Putamen (tissue), 1 donor: Measurements from ENCODE around the gene SLC25A22.

Source experiments
- DNase-seq: peaks from one replicate; pipeline ENCODE4 v3.0.0-alpha.2; 2016; ENCODE audit warnings: low spot score

The SLC25A22 gene

DNA sequence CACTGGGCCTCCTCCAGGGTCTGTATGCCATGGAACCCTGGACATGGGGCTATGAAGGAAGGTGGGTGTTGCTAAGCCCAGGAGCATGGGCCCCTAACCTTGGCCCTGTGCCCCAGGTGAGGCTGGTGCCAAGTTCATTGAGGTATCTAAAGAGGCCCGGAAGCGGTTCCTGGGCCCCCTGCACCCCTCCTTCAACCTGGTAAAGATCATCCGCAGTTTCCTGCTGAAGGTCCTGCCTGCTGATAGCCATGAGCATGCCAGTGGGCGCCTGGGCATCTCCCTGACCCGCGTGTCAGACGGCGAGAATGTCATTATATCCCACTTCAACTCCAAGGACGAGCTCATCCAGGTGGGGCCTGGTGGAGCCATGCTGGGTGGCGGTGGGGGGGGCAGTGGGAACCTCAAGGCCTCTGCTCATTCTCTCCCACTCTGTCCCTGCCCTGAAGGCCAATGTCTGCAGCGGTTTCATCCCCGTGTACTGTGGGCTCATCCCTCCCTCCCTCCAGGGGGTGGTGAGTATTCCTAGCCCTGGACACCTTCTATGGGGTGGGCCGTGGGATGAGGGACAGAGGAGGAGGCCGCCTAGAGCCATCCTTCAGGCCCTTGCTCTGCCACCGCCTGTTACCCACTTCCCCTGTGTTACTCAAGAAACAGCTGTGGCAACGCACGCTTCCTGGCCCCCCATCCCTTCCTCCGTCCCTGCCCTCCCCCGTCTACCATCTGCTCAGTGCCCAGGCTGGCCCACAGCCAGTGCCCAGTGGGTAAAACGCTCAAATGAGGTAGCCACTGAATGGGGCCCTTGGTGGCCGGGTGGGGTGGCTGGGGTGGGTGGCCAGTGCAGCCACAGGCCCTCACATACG is 23.7 kb upstream of the SLC25A22 start:
- no peak for DNase-seq

DNA sequence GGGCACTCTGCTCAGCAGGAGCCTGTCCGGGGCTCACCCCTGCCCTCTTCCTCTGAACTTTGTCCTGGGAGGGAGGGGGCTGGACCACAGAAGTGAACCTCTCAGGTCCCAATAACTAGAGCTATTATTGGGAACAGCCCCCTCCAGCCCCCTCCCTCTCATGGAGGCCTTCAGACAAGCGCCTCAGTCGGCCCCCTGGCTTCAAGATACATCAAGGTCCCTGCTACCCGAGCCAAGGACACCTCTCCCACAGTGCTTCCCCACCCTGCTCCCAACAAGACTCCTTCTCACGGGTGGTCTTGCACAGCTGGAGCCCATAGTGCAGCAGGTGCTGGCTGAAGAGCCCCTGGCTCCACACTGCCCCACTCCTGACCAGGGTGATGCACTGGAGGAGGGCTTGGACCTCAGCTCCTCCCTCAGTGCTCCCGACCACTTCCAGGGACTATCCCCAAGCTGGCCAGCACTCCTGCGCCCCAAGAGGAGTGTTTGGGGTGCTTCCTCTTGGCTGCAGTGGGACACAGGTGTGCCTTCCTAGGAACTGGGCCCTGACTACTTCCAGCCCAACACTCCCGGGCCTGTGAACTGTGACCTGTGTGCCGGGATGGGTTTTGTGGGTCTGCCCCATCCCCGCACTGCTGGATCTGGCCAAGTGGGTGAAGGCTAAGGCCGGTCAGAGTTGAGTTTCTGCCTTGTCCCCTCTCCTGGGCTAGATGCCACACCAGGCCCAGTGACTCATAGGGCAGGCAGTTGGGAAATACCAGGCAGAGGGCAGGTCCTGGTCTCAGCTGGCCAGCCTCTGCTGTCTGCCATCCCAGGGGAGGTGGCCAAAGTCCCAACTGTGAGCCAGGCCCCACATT is 22.8 kb upstream of the SLC25A22 start:
- no peak for DNase-seq

DNA sequence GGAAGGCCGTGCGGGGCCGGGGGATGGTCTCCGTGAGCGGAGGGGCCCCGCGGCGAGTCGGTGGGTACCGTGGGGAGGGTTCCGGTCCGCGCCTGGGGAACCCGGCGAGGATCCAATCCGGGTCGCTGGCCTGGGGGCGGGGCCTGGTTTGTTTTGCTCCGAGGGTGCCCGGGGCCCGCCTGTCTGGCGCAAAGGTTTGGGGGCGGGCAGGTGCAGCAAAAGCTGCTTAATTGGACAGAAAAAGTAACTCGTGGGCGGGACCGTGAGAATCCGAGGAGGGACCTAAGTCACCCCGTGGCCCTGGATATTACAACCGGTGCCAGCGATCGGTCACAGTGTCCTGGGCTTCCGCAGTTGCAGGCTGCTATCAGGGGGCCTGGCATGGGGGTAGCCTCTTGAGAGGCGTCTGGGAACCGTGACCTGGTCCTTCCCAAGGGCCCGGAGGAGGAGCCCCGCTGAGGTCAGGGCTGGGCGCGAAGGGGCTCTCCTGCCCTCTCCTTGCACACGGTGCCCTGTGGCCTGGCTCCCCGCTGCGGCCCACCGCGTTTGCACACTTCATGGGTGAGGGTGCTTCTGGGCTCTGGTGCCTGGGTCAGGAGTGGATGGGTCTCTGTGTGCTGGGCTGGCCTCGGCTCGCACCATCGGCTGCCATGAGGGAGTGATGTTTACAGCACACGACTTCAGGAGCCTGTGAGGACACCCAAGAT is 22.0 kb upstream of the SLC25A22 start:
- DNase-seq, result peak; percentile 61

DNA sequence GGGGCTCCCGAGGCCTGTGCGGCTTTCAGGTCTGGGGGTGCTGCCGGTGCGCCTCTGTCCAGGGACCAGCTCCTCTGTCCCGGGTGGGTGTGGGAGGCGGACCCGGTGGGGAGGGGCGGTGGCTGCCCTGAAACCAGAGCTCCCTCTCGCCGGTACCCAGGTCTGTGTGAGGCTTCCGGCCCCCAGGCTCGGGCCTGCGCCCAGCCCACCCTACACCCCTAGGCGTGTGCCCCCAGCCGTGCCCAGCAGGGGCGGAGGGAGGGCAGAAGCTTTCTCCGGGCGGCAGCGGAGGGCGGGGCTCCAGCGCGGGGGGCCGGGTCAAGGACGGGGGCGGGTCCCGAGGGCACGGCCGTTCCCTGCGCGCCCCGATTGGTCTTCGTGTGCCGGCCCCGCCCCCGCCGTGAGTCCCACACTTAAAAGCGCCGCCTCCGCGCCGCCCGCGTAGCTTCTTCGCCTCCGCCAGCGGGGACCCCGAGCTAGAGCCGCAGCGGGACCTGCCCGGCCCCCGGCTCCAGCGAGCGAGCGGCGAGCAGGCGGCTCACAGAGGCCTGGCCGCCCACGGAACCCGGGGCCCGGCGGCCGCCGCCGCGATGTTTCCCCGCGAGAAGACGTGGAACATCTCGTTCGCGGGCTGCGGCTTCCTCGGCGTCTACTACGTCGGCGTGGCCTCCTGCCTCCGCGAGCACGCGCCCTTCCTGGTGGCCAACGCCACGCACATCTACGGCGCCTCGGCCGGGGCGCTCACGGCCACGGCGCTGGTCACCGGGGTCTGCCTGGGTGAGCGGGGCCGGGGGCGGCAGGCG is 21.2 kb upstream of the SLC25A22 start:
- peak; percentile 90 for DNase-seq

DNA sequence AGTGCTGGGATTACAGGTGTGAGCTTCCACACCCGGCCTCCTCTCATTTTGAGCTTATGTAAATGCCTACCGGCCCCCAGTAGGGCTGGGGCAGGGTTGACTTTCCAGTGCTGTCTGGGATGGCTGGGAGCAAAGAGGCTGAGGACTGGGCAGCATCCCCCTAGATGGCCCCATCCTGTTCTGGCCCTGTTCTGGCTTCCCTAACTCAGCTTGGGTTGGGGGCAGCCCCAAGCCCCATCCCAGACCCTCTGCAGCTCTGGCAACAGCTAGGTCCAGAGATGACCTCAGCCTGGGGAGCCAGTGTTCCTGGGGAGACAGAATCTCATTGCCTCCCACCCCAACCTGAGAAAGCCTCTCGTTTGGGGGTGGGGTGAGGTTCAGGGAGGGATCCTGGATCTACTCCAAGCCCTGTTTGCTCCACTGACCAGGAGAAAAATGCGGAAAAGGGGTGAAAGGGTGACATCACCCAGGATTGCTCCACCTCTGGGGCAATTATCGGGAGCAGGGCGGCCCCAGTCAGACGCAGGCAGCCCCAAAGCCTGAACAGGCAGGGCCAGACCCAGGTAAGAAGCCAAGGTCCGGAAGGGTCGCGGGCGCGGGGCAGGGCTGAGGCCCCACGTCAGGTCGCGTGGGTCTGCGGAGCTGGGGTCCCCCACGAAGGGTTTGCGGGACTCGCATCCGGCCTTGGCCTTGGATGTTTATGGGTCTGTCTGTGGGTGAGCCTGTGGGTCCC is 20.5 kb upstream of the SLC25A22 start, which contains the start of gene PNPLA2:
Gene PNPLA2, plus strand, starts transcription at position 519 of the 733 bp plus-strand sequence. CDS start 805 bp downstream, outside the sequence.
- no peak for DNase-seq

DNA sequence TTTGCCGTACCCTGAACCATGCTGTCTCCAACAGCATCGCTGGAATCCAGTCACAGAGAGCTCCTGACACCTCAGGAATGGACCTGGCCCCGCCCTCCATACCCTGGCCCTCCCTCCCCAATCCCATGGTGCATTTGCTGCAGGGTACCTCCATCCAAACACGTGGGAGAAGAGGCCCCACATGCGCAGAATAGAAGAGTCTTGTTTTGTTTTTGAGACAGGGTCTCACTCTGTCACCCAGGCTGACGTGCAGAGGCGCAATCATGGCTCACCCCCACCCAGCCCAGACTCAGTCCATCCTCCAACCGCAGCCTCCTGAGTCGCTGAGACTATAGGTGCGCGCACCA is 18.3 kb upstream of the SLC25A22 start:
- DNase-seq, result no peak

DNA sequence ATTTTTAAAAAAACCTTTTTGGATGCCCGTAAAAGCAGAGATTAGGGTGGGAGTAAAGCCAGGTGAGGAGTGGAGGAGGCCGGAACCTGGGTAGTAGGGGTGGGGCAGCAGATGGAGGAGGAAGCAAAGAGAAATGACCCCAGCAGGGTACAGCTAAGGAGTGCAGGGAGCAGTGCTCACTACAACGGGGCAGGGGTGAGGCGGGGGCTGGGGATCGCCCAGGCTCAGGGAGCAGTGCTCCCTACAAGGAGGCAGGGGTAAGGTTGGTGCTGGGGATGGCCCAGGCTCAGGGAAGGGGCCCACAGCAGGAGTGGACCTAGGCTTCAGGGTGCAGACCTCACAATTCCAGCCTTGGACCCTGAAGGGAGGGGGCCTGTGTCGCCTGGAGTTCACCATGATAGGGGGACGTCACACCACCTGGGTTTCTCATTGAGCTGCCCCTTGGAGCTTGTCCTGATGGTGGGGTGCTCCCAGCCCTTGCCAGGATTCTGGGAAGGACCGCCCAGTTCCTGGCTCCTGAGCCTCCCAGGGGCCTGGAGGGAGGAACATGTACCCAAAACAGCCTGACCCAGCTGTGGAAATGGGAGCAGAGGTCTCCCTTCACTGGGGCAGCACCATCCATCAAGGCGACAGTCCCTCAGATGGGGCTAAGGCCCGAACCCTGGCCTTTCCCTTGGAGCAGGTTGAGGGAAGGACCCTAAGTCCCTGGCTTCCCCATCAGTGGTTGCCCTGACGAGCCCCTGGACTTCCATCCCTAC is 17.8 kb upstream of the SLC25A22 start:
- DNase-seq, result no peak

DNA sequence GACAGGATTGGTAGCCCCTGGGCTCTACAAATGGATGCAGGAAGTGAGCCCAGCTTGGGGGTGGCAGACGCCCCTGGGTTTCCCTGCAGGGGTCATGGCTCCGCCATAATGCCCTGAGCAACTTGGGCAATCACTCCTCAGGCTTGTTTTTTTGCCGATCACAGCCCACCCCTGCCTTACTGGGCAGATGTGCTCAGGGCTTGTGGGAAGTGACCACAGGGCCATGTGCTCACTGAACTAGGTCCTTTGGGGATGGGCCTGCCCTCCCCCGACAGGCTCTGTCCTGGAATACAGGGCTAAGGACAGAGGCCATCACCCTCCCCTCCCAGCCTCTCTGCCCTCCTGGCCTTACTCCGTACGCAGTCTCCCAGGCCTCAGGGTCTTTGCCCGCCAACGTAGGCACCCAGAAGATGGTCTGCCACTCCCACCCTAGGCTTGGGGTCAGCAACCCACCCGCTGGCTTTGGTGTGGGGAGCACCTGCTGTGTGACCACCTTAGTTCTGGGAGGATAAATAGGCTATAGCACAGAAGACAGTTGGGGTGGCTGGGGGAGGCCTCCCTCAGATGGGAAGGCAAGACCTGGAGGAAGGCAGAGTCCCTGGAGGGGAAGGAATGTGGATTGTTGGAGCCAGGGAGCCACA is 15.5 kb upstream of the SLC25A22 start:
- no peak for DNase-seq

DNA sequence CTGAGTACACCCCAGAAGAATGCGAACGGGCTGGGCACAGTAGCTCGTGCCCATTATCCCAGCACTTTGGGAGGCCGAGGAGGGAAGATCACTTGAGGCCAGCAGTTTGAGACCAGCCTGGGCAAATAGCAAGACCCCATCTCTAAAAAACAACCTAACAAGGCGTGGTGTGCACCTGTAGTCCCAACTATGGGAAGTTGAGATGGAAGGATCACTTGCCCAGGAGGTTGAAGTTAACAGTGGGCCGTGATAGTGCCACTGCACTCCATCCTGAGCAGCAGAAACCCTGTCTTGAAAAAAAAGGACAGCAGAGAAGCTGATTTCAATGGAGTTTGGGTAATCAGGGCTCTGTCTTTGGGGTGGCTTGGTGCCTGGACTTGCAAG is 15.0 kb upstream of the SLC25A22 start:
- DNase-seq, result no peak

DNA sequence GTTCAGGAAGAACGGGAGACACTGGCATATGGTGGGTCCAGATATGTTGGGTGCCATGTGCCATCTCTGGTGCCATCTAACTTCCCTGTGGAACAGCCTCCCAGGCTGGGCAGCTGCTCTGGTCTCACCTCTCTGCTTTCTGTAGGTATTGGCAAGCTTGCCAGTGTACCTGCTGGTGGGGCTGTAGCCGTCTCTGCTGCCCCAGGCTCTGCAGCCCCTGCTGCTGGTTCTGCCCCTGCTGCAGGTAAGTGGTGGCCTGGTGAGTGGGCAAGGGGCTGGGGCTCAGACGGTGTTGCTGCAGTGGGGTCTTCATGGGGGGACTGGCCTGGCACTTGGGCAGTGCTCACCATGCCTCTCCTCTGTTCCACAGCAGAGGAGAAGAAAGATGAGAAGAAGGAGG is 14.3 kb upstream of the SLC25A22 start:
- DNase-seq, result no peak

DNA sequence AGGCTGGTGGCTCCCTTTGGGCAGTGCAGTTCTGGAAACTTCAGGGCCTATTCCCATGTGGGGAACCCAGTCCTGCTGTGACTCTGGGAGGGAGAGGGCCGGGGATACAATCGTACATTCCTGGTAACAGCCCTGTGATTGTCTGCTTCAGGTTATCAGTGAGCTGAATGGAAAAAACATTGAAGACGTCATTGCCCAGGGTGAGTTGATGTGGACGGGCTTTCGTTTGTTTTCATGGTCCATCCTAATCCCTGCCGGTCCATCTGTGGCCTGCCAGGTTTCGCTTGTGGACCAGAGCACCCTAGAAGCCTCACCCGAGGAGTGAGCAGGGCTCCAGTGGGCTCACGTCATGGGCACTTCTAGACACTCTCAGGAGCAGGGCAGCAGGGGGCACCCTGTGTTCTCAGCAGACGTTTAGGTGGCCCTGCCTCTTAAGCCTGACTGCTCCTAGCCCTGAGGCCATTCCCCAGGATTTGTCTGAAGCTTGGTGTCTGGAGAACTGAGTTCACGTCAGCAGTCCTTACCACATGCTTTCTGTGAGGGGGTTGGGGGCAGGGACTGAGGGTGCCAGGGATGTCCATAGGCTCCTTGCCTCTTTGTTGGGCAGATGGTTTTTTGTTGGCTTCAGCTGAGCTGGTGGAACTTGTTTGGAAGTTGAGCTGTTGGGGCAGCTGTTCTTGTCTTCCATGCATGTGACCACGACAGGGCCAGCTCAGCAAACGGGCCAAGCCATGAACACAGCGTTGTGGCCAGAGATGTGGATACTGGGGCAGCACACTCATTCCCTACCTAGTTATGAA is 13.6 kb upstream of the SLC25A22 start:
- DNase-seq, result no peak

DNA sequence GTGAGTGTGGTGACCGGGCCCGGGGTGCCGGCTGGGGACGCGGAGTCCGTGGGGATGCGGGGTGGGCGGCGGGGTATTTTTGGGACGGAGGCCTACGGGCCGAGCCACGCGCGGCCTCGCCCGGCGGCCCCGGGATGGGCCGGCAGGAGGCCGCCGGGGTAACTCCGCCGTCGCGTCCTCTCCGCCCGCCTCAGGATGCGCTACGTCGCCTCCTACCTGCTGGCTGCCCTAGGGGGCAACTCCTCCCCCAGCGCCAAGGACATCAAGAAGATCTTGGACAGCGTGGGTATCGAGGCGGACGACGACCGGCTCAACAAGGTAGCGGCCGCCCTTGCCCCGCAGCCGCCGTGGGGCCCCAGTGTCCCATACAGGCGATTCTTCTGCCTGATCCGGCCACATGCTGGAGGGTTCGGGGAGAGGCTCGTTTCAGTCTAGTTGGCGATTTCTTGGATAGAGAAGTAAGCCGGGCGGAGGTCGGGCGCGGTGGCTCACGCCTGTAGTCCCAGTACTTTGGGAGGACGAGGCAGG is 12.0 kb upstream of the SLC25A22 start:
- no peak for DNase-seq

DNA sequence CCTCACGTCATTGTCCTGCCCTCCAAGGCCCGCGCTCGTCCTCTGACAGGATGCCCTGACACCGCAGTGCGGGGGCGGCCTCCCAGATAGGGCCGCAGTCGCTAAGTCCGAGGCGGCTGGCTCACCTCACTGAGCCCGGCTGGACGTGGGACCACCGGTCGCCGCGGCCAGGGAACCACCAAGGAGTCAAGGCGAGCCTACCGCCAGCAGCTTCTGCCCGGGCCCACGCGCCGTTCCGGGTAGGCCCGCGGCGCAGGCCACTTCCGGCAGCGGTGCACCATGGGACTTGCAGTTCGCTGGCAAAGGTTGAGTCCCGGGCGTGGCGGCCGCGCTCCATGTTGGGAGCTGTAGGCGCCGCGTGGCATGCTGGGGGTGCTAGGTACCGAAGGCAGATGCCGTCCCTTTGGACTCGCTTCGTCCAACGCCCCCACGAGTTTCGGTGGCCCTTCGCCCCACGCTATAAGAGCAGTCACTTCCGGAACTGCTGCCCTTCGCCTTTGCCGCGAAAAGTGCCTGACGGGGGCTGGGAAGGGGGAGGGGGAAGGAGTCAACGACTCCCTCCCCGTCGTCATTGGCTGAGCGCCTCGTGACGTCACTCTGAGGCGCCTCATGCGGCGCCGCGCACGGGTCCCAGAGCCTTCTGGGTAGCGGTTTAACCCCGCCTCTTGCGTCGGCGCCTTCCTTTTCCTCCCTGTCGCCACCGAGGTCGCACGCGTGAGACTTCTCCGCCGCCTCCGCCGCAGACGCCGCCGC is 11.4 kb upstream of the SLC25A22 start, which contains the start of gene RPLP2:
Gene RPLP2, plus strand, starts transcription at position 681 of the 753 bp plus-strand sequence. CDS start 268 bp downstream, outside the sequence.
- DNase-seq, result peak; percentile 96

DNA sequence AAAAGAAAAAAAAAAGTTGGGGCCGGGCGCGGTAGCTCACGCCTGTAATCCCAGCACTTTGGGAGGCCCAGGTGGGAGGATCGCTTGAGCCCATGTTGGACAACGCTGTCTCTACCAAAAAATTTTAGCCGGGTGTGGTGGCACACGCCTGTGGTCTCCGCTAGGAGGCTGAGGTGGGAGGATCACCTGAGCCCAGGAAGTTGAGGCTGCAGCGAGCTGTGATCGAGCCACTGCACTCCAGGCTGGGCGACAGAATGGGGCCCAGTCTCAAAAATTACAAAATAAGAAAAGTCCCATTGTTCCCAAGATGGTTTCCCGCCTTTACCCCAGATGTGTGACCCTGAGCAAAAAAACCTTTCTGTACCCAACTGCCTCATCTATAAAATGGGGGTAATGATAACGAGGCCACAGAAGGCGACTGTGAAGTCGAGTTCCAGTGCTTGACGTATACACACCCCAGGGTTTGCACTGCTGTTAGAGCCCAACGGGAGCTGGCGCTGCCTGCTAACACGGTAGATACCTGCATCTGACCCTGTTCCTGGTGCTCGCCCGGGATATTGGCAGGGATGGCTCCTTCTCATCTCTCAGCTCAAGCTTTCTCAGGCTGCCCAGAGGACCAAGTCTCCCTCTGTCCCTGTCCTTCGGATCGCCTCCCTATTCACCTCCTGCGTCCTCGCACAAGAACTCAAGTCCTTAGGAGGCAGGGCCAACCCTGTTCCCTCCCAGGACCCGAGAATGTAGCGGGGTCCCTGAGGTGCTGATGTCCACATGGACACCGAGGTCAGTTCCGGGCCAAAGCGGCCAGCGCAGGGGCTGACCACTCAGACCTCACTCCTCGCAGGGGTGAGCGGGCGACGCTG is 10.6 kb upstream of the SLC25A22 start:
- no peak for DNase-seq

DNA sequence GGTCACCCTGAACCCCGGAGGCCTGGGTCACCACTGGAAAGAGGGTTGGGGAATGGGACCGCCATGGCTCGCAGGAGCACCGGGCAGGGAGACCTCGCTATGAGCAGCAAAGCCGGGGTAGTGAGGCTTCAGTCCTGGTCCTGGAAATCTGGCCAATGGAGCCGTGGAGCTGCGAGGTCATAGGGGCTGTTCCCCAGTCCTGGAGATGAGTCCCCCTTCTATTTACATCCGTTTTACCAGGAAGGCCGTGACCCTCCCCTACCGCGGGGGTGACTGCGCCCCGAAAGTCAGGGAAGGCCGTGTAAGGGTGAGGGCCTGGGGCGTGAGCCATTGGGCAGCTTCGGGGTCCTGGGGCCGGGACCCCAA is 6.5 kb upstream of the SLC25A22 start:
- no peak for DNase-seq

DNA sequence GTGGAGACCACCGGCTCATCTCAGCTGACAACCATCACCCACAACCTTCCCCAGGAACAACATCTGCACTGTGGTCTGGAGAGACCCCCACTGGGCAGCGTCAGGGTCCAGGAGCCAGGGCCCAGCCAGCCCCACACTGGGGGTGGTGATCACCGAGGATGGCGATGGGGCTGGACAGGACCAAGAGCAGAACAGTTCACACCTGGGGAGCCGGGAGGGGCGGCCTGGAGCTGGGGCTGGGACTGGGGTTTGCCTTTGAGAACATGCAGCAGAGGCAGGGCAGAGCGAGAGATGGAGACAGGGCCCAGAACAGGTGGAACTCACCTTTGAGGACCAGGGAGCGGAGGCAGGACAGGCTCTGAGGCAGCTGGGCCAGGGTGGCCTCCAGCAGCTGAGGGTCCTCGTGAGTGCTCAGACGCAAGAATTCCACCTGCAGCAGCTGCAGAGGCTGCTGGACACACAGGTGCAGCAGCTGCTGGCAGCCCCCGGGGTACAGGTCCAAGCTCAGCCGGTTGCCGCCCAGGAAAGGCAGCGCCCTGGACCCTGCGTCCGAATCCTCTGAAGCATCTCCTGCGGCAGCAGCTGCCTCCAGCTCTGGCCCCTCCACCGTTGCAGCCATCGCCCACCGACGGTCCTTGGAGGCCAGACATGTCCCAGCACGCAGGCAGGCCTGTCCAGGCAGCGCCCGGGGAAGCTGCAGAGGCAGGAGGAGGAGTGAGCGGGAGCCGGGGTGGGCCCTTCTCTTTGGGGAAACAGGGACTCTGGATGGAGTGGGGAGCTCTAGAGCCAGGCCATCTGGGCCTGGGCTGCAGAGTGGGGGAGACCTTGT is 5.9 kb upstream of the SLC25A22 start:
- no peak for DNase-seq
